Liver (tissue), 3 donors: ENCODE measurements around the gene RFC2.

Source experiments
- ATF3 ChIP-seq: IDR thresholded peaks from 2 replicates; pipeline ENCODE4 v1.6.1; 2016; ENCODE audit warnings: antibody characterized with exemption
- CTCF ChIP-seq: fragments of 150-350 bp; IDR thresholded peaks from 2 replicates; pipeline ENCODE4 v1.5.1; 2017; ENCODE audit warnings: improper control_type of control experiment, low read depth, low read length; ENCODE audit not compliant: missing input control
- FOXA1 ChIP-seq: IDR thresholded peaks from 2 replicates; pipeline ENCODE4 v1.6.1; 2016; ENCODE audit warnings: antibody characterized with exemption
- GABPA ChIP-seq, 2 donors: IDR thresholded peaks in 1 of 2; conservative IDR thresholded peaks in 1 of 2; 2 replicates each; pipeline ENCODE4 v1.6.1; 2016; ENCODE audit warnings: antibody characterized with exemption in 2 of 2, mild to moderate bottlenecking in 1 of 2, moderate library complexity in 1 of 2
- HNF4A ChIP-seq, 2 donors: conservative IDR thresholded peaks; 2 replicates each; pipeline ENCODE4 v1.6.1; 2016; ENCODE audit warnings: antibody characterized with exemption in 2 of 2, mild to moderate bottlenecking in 2 of 2
- JUND ChIP-seq, 2 donors: IDR thresholded peaks; 2 replicates each; pipeline ENCODE4 v1.6.1; 2016; ENCODE audit warnings: antibody characterized with exemption in 2 of 2
- REST ChIP-seq: IDR thresholded peaks from 2 replicates; pipeline ENCODE4 v1.6.1; 2016; ENCODE audit warnings: antibody characterized with exemption, mild to moderate bottlenecking
- SP1 ChIP-seq: IDR thresholded peaks from 2 replicates; pipeline ENCODE4 v1.6.1; 2018; ENCODE audit warnings: antibody characterized with exemption, mild to moderate bottlenecking
- TAF1 ChIP-seq: conservative IDR thresholded peaks from 2 replicates; pipeline ENCODE4 v1.6.1; 2016; ENCODE audit warnings: antibody characterized with exemption, mild to moderate bottlenecking
- donor health status: healthy.
- donor health status: healthy.

GRCh38 chr7:74283858-74284447 lies 29.8 kb upstream of the RFC2 start:
- no peak for TF ChIP-seq HNF4A (conservative IDR thresholded peaks at IDR 0.05)
- TF ChIP-seq CTCF = no peak
- TF ChIP-seq SP1 = no peak
- no peak for TF ChIP-seq GABPA (IDR thresholded peaks at IDR 0.05 in 1 of 2, conservative IDR thresholded peaks at IDR 0.05 in 1 of 2)
- no peak for TF ChIP-seq JUND (IDR thresholded peaks at IDR 0.05)
- TF ChIP-seq ATF3 = no peak
- TF ChIP-seq TAF1 = no peak
- no peak for TF ChIP-seq REST
- TF ChIP-seq FOXA1 = no peak
